WERI-Rb-1 (cell line): ENCODE results near the gene PRKCH.

Experiments
- DNase-seq: peaks from one replicate; pipeline ENCODE4 v3.0.0-alpha.2; 2020
- H3K27ac ChIP-seq: fragments of 250-450 bp; sonication (Bioruptor Pico); 2 replicates; pipeline ENCODE4 v1.5.1; 2020; ENCODE audit warnings: mild to moderate bottlenecking, moderate library complexity
- H3K27me3 ChIP-seq: fragments of 250-450 bp; sonication (Bioruptor Pico); 2 replicates; pipeline ENCODE4 v1.5.1; 2021; ENCODE audit warnings: mild to moderate bottlenecking, low read depth, moderate library complexity; ENCODE audit not compliant: insufficient read depth, severe bottlenecking
- H3K36me3 ChIP-seq: fragments of 250-450 bp; sonication (Bioruptor Pico); 2 replicates; pipeline ENCODE4 v1.5.1; 2020; ENCODE audit warnings: mild to moderate bottlenecking, moderate library complexity
- H3K4me3 ChIP-seq: 2 replicates; pipeline ENCODE4 v1.5.1; 2011; ENCODE audit warnings: low read depth, mild to moderate bottlenecking, control low read depth, low read length
- H3K9me3 ChIP-seq: fragments of 250-450 bp; sonication (Bioruptor Pico); 2 replicates; pipeline ENCODE4 v1.5.1; 2021; ENCODE audit warnings: mild to moderate bottlenecking, moderate library complexity; ENCODE audit not compliant: severe bottlenecking
- CTCF ChIP-seq: IDR thresholded peaks from 2 replicates; pipeline ENCODE4 v1.5.1; 2011; ENCODE audit warnings: low read depth, mild to moderate bottlenecking, control low read depth, inconsistent platforms, low read length

Gene PRKCH

GRCh38 chr14:61479746-61480502 is 158.5 kb downstream of the PRKCH start:
- no peak overlapping the region for H3K4me3 ChIP-seq
- no peak for TF ChIP-seq CTCF
- H3K27ac ChIP-seq = no peak overlapping the region
- DNase-seq = no peak
- no peaks in the 10 kb centered on the region for H3K36me3 ChIP-seq
- H3K27me3 ChIP-seq = no peaks in the 10 kb centered on the region
- no peaks in the 10 kb centered on the region for H3K9me3 ChIP-seq

- H3K27ac ChIP-seq = no peak overlapping the region
- no peaks in the 10 kb centered on the region for H3K27me3 ChIP-seq
- TF ChIP-seq CTCF = no peak
Measured at GRCh38 chr14:61480704-61481285, 159.4 kb downstream of the PRKCH start.

GRCh38 chr14:61481701-61482100 is 160.3 kb downstream of the PRKCH start:
- Histone ChIP-seq H3K27ac (no peak overlapping the region), H3K27me3 (no peaks in the 10 kb centered on the region), H3K9me3 (no peaks in the 10 kb centered on the region), H3K4me3 (no peak overlapping the region), H3K36me3 (no peaks in the 10 kb centered on the region)
- no peak for DNase-seq
- TF ChIP-seq CTCF = no peak

More at GRCh38 chr14:61480704-61481285, 159.4 kb downstream of the PRKCH start:
- Histone ChIP-seq H3K36me3 (no peaks in the 10 kb centered on the region), H3K4me3 (no peak overlapping the region), H3K9me3 (no peaks in the 10 kb centered on the region)
- no peak for DNase-seq

GRCh38 chr14:61482348-61483206 is 161.2 kb downstream of the PRKCH start:
- no peak for DNase-seq
- Histone ChIP-seq H3K36me3 (no peaks in the 10 kb centered on the region), H3K4me3 (no peak overlapping the region), H3K9me3 (no peaks in the 10 kb centered on the region), H3K27ac (no peak overlapping the region), H3K27me3 (no peaks in the 10 kb centered on the region)
- TF ChIP-seq CTCF = no peak

GRCh38 chr14:61483476-61483875 is 162.1 kb downstream of the PRKCH start:
- Histone ChIP-seq H3K4me3 (no peak overlapping the region), H3K36me3 (no peaks in the 10 kb centered on the region), H3K27me3 (no peaks in the 10 kb centered on the region), H3K27ac (no peak overlapping the region), H3K9me3 (no peaks in the 10 kb centered on the region)
- no peak for TF ChIP-seq CTCF
- no peak for DNase-seq
